HCT116 (cell line): Measurements from ENCODE around the gene DMRT3. TPM values are rescaled to one million over a fixed set of nuclear protein-coding genes. Genes with fewer than 3 reads are reported as not detected.

Experiments used
- ATAC-seq: fragments of 200-7000 bp; cut with Tn5 transposase; 2 replicates; pipeline ENCODE4 v1.9.1; 2020; ENCODE audit warnings: mild to moderate bottlenecking, moderate library complexity
- BruUV-seq: library from RNA; stranded (reverse); fragments of 400-500 nt; replicated peaks from 2 replicates; lab custom pipeline; 2021; lab: Mats Ljungman, UMichigan
- CTCF ChIA-PET: fragments of 300-600 bp; sonication (Branson Sonifier 250); formaldehyde crosslinking; loops from one replicate; lab custom pipeline; 2021; ENCODE audit warnings: antibody characterized with exemption; lab: Charles Lee
- POLR2A ChIA-PET: fragments of 300-600, 350-600 bp; sonication (Branson Sonifier 250); formaldehyde crosslinking; loops from one replicate; lab custom pipeline; 2021; ENCODE audit warnings: antibody characterized with exemption; lab: Charles Lee
- RAD21 ChIA-PET, 2 experiments: fragments of 300-600 bp; sonication (Branson Sonifier 250); formaldehyde crosslinking; loops; one replicate each; lab custom pipeline; 2023; ENCODE audit warnings: low total read pairs in 2 of 2; ENCODE audit not compliant: uncharacterized antibody in 2 of 2, unreplicated experiment in 2 of 2, low non-redundant PET in 1 of 2; lab: Charles Lee
- DNase-seq: peaks from one replicate; pipeline ENCODE4 v3.0.0-alpha.2; 2010; ENCODE audit warnings: low read depth, low spot score
- H2AFZ ChIP-seq: fragments of 200-600 bp; shearing (Covaris generic), sonication (generic); 2 replicates; pipeline ENCODE4 v1.6.1; 2017; ENCODE audit warnings: low read depth, mixed run types, mixed read lengths, antibody characterized with exemption, low read length; ENCODE audit not compliant: poor library complexity, severe bottlenecking
- H3K27ac ChIP-seq: 2 replicates; pipeline ENCODE4 v1.5.1; 2012; ENCODE audit warnings: low read depth, low read length
- H3K27me3 ChIP-seq: fragments of 200-600 bp; sonication (generic); 2 replicates; pipeline ENCODE4 v1.6.1; 2016; ENCODE audit warnings: mixed run types, low read length, mixed read lengths; ENCODE audit not compliant: insufficient read depth
- H3K36me3 ChIP-seq, 2 experiments: fragments of 200-500 bp in 1 of 2; fragments of 200-600 bp in 1 of 2; sonication (Bioruptor generic) in 1 of 2; sonication (generic) in 1 of 2; 2 replicates each; pipeline versions ENCODE4 v1.5.1 to v1.6.1; 2014 to 2016; ENCODE audit warnings: low read length in 2 of 2, inconsistent platforms in 1 of 2, mixed read lengths in 1 of 2, mixed run types in 1 of 2; ENCODE audit not compliant: insufficient read depth in 2 of 2, control insufficient read depth in 1 of 2
- H3K4me1 ChIP-seq, 2 experiments: fragments of 200-600 bp in 1 of 2; sonication (generic) in 1 of 2; 2 replicates each; pipeline versions ENCODE4 v1.5.1 to v1.6.1; 2012 to 2017; ENCODE audit warnings: low read length in 2 of 2, inconsistent platforms in 1 of 2, mild to moderate bottlenecking in 1 of 2, mixed read lengths in 1 of 2, mixed run types in 1 of 2, moderate library complexity in 1 of 2; ENCODE audit not compliant: insufficient read depth in 2 of 2, control insufficient read depth in 1 of 2
- H3K4me2 ChIP-seq: fragments of 200-600 bp; sonication (generic); 2 replicates; pipeline ENCODE4 v1.6.1; 2017; ENCODE audit warnings: mixed run types, low read length, mixed read lengths
- H3K4me3 ChIP-seq, 2 experiments: fragments of 200-600 bp in 1 of 2; sonication (generic) in 1 of 2; replicated peaks in 1 of 2; 2 replicates each; pipeline ENCODE4 v1.5.1; 2011 to 2016; ENCODE audit warnings: low read length in 2 of 2, control low read depth in 1 of 2, low read depth in 1 of 2, mild to moderate bottlenecking in 1 of 2, mixed read lengths in 1 of 2, mixed run types in 1 of 2
- H3K79me2 ChIP-seq: fragments of 200-600 bp; sonication (generic); 2 replicates; pipeline ENCODE4 v1.6.1; 2017; ENCODE audit warnings: mild to moderate bottlenecking, mixed run types, low read length, moderate library complexity, mixed read lengths; ENCODE audit not compliant: insufficient read depth
- H3K9ac ChIP-seq: fragments of 200-600 bp; sonication (generic); 2 replicates; pipeline ENCODE4 v1.6.1; 2016; ENCODE audit warnings: low read length, mixed read lengths
- H3K9me2 ChIP-seq: fragments of 200-600 bp; sonication (generic), shearing (Covaris generic); 2 replicates; pipeline ENCODE4 v1.6.1; 2017; ENCODE audit warnings: mixed run types, mild to moderate bottlenecking, moderate library complexity; ENCODE audit not compliant: insufficient read depth
- H3K9me3 ChIP-seq, 2 experiments: fragments of 200-500 bp in 1 of 2; fragments of 200-600 bp in 1 of 2; sonication (Bioruptor generic) in 1 of 2; sonication (generic) in 1 of 2; 2 replicates each; pipeline ENCODE4 v1.6.1; 2014 to 2017; ENCODE audit warnings: low read length in 2 of 2, mixed read lengths in 2 of 2, inconsistent platforms in 1 of 2, low read depth in 1 of 2, mild to moderate bottlenecking in 1 of 2, mixed run types in 1 of 2, moderate library complexity in 1 of 2; ENCODE audit not compliant: control insufficient read depth in 1 of 2, insufficient read depth in 1 of 2
- H4K20me1 ChIP-seq: fragments of 200-600 bp; sonication (generic), shearing (Covaris generic); 2 replicates; pipeline ENCODE4 v1.6.1; 2017; ENCODE audit warnings: mixed run types, mild to moderate bottlenecking, moderate library complexity; ENCODE audit not compliant: insufficient read depth
- ELF1 ChIP-seq: IDR thresholded peaks from 2 replicates; pipeline ENCODE4 v1.6.1; 2012; ENCODE audit warnings: low read depth, borderline replicate concordance
- intact Hi-C: fragments of 100-400 bp; cut with micrococcal nuclease; formaldehyde crosslinking; loops from 2 replicates; pipeline ENCODE4 v1.10.0; 2022
- total RNA-seq: library from RNA; stranded (reverse); gene quantifications from one replicate; pipeline ENCODE4 v1.2.1, GENCODE V29; 2021; ENCODE audit not compliant: unreplicated experiment
- TF ChIP-seq, protein P1 (sequence below): IDR thresholded peaks from 2 replicates; pipeline ENCODE4 v1.6.1; 2011; ENCODE audit warnings: mild to moderate bottlenecking, low read length, moderate library complexity; ENCODE audit not compliant: insufficient replicate concordance; ENCODE audit errors: extremely low read depth
- TF ChIP-seq, protein P2 (sequence below): IDR thresholded peaks from 2 replicates; pipeline ENCODE4 v1.6.1; 2012; ENCODE audit warnings: low read depth

DMRT3 gene
- total RNA-seq, 1 experiment from 2014 or later = not detected

DNA sequence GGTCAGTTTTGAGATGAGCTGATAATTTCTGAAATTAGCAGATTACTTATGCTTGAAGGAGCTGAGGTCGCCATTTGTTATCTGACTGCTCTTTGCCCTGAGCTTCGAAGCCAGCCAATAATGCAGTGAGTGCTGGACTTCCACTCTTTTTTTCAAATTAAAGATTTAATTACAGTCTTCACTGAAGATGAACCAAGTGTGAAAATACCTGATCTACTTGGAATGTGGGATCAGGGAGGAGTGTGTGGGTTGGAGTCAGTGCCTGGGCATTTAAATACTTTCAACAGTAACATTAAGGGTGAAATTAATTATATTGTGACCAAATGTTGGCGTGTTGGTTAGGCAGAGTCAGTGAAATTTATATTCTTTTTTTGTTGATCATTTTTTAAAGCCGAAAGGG lies 23.9 kb upstream of the DMRT3 start:
- H3K4me1 ChIP-seq = no peaks in the 10 kb centered on the region
- ChIA-PET POLR2A (no interaction called here), CTCF (interaction anchor here (1.2 kb wide), 1 partner anchor 24 kb away, joined by 4 read pairs; no protein-coding TSS in a partner anchor), RAD21 (no interaction called here)
- H3K36me3 ChIP-seq = no peaks in the 10 kb centered on the region
- no peaks in the 10 kb centered on the region for H3K9me2 ChIP-seq
- no peaks in the 10 kb centered on the region for H4K20me1 ChIP-seq
- ATAC-seq (no peak), DNase-seq (no peak)
- TF ChIP-seq, protein P1, sequence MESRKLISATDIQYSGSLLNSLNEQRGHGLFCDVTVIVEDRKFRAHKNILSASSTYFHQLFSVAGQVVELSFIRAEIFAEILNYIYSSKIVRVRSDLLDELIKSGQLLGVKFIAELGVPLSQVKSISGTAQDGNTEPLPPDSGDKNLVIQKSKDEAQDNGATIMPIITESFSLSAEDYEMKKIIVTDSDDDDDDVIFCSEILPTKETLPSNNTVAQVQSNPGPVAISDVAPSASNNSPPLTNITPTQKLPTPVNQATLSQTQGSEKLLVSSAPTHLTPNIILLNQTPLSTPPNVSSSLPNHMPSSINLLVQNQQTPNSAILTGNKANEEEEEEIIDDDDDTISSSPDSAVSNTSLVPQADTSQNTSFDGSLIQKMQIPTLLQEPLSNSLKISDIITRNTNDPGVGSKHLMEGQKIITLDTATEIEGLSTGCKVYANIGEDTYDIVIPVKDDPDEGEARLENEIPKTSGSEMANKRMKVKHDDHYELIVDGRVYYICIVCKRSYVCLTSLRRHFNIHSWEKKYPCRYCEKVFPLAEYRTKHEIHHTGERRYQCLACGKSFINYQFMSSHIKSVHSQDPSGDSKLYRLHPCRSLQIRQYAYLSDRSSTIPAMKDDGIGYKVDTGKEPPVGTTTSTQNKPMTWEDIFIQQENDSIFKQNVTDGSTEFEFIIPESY = no peak
- TF ChIP-seq, protein P2, sequence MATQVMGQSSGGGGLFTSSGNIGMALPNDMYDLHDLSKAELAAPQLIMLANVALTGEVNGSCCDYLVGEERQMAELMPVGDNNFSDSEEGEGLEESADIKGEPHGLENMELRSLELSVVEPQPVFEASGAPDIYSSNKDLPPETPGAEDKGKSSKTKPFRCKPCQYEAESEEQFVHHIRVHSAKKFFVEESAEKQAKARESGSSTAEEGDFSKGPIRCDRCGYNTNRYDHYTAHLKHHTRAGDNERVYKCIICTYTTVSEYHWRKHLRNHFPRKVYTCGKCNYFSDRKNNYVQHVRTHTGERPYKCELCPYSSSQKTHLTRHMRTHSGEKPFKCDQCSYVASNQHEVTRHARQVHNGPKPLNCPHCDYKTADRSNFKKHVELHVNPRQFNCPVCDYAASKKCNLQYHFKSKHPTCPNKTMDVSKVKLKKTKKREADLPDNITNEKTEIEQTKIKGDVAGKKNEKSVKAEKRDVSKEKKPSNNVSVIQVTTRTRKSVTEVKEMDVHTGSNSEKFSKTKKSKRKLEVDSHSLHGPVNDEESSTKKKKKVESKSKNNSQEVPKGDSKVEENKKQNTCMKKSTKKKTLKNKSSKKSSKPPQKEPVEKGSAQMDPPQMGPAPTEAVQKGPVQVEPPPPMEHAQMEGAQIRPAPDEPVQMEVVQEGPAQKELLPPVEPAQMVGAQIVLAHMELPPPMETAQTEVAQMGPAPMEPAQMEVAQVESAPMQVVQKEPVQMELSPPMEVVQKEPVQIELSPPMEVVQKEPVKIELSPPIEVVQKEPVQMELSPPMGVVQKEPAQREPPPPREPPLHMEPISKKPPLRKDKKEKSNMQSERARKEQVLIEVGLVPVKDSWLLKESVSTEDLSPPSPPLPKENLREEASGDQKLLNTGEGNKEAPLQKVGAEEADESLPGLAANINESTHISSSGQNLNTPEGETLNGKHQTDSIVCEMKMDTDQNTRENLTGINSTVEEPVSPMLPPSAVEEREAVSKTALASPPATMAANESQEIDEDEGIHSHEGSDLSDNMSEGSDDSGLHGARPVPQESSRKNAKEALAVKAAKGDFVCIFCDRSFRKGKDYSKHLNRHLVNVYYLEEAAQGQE = no peak
- no peak for TF ChIP-seq ELF1
- BruUV-seq = no TSS peak
- no peaks in the 10 kb centered on the region for H3K79me2 ChIP-seq
- no peak overlapping the region for H3K27ac ChIP-seq
- no peak overlapping the region for H3K4me2 ChIP-seq
- no peak overlapping the region for H3K9ac ChIP-seq
- H2AFZ ChIP-seq = no peak overlapping the region
- intact Hi-C loops = no loop called here
- no peaks in the 10 kb centered on the region for H3K9me3 ChIP-seq
- no peak overlapping the region for H3K4me3 ChIP-seq
- 0 out of 2 replicates have a peak, but pooled peaks cover 7% of the 10 kb centered on the region for H3K27me3 ChIP-seq
